NCI-H2196 treated with DMSO at 0.1 percent for 48 hours (cell line): ENCODE results near the gene EIF4E2.

Source experiments
- DNase-seq: peaks from one replicate; lab custom pipeline; 2025; ENCODE audit not compliant: unreplicated experiment; lab: John Stamatoyannopoulos, UW

EIF4E2 gene

GRCh38 chr2:232537079-232537478 lies 13.4 kb upstream of the EIF4E2 start:
- DNase-seq, result no peak

GRCh38 chr2:232537499-232537898 lies 13.0 kb upstream of the EIF4E2 start:
- no peak for DNase-seq

- DNase-seq, result no peak
Observed at GRCh38 chr2:232538671-232539070, 11.8 kb upstream of the EIF4E2 start.

DNA sequence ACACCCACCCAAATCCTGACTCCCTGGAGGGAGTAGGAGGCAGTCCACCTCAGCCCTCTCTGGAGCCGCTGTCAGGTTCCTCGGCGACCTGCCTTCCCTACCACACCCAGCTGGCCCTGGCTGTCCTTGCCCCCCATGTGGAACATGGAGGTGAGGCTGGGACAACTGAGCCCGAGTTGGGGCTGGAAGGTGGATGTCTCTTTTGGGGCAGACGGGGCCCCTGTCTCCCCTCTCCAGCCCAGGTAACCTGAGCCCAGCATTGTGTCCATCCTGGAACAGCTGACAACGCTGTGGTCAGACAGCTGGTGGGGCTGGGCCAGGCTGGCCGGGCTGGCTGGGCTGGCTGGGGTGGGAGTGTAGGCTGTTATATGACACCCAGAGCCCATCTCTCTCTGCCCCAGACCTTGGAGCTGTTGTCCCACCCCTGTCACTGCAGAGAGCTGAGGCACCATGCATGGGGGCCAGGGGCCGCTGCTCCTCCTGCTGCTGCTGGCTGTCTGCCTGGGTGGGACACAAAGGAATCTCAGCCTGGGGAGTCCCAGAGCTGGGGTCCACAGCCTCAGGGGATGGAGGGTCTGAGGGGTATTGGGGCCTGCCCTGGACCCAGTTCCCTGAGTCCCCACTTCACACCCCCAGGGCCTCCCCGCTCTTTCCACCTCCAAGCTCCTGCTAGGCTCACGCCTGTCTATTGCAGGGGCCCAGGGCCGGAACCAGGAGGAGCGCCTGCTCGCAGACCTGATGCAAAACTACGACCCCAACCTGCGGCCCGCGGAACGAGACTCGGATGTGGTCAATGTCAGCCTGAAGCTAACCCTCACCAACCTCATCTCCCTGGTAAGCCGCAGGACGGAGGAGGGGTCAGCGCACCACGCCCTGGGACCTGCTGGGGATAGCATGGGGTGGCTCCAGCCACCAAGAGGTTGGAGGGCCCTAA lies 10.9 kb upstream of the EIF4E2 start, which contains the start of gene CHRNG:
TSS of gene CHRNG (plus strand) at position 395 of the 934 bp plus-strand sequence. CDS start at position 451, 56 bp downstream.
- DNase-seq, result no peak

GRCh38 chr2:232540441-232541041 lies 9.9 kb upstream of the EIF4E2 start:
- DNase-seq, result no peak

- DNase-seq, result no peak
Observed at GRCh38 chr2:232541195-232541960, 9.1 kb upstream of the EIF4E2 start.

DNA sequence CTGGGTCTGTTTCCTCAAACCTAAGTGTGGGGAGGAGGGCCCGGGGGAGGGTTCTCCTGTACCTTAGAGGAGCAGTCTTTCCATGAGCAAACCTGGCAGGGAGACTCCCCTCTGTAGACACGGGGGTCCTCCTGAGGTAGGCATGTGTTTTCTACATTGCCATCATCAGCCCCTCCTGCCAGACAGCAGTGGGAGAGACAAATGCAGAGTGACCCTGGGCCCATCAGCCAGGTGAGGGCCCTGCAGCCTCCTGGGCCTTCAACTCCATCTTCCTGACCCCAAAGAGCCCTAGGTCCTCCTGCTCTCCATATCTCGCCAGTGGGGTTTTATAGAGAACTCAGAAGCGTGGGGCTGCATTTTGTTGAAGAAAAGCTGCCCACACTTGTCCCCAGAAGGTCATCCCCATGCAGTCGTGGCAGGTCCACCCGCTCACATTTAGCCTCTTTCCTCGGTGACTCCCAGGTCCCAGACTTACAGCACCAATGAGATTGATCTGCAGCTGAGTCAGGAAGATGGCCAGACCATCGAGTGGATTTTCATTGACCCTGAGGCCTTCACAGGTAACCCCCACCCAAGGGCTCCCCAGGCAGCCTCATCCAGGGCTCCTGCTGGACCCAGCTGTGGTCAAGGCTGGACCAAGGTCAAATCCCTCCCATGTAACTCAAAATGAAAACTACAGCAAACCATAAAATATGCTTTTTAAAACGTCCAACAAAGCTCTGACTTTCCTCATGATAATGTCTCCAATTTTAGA lies 8.4 kb upstream of the EIF4E2 start:
- DNase-seq, result no peak

GRCh38 chr2:232542715-232543467 lies 7.6 kb upstream of the EIF4E2 start:
- DNase-seq, result no peak

DNA sequence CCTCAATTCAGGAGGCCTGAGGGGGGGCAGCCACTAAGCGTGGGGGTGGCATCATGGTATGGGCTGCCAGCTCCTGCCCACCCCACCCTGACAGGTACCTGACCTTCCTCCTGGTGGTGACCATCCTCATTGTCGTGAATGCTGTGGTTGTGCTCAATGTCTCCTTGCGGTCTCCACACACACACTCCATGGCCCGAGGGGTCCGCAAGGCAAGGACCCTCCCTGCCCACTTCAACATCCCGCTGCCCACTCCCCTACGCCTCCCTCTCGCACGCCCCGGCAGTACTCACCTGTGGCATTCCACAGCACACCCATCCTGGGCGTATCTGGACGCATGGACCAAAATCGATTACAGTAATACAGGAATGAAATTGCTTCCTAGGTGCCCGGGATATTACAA lies 7.0 kb upstream of the EIF4E2 start:
- no peak for DNase-seq

GRCh38 chr2:232543928-232544631 lies 6.4 kb upstream of the EIF4E2 start:
- DNase-seq, result no peak

GRCh38 chr2:232544674-232545073 lies 5.8 kb upstream of the EIF4E2 start:
- no peak for DNase-seq

GRCh38 chr2:232545511-232546375 lies 4.7 kb upstream of the EIF4E2 start:
- no peak for DNase-seq

DNA sequence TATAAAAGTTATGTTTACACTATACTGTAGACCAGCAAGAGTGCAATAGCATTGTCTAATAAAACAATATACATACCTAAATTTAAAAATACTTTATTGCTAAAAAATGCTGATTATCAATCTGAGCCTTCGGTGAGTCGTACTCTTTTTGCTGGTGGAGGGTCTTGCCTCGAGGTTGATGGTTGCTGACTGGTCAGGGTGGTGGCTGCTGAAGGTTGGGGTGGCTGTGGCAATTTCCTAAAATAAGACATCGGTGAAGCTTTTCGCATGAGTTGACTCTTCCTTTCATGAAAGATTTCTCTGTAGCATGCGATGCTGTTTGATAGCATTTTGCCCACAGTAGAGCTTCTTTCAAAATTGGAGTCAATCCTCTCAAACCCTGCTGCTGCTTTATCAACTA lies 2.5 kb upstream of the EIF4E2 start:
- no peak for DNase-seq

DNA sequence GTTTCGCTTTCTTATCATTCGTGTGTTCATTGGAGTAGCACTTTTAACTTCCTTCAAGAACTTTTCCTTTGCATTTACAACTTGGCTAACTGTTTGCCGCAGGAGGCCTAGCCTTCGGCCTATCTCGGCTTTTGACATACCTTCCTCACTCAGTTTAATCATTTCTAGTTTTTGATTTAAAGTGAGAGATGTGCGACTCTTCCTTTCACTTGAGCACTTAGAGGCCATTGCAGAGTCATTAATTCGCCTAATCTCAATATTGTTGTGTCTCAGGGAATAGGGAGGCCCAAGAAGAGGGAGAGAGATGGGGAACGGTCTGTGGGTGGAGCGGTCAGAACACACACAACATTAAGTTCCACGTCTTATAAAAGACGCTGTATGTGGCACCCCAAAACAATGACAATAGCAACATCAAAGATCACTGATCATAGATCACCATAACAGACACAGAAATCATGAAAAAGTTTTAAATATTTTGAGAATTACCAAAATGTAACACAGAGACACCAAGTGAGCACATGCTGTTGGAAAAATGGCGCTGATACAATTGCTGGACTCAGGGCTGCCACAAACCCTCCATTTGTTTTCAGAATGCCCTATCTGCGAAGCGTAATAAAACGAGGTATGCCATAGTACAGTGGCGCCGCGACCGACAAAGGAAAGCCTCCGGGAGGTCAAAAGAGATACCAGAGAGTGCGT lies 685 bp upstream of the EIF4E2 start:
- no peak for DNase-seq

- no peak for DNase-seq
Observed at GRCh38 chr2:232551250-232551638, 755 bp downstream of the EIF4E2 start.

DNA sequence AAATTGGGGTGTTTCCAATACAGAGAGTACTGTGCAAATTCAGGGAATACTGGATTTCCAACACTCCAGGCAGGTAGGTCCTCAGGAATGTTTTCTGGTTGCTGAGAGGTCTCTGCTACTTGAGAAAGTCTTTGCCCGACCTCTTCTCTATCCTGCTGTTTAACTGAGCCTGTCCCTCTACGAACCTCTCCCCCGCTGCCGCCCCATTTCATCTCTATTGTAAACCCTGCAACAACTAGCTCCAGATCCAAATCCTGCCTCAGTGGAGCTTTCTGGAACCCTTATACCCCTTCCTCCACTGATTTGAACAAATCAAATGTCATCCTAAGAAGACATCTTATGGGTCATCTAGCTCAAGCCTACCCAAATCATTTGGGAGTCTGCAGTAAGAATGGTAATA lies 1.3 kb downstream of the EIF4E2 start:
- no peak for DNase-seq

- DNase-seq, result no peak
Observed at GRCh38 chr2:232556426-232556825, 5.9 kb downstream of the EIF4E2 start.

- no peak for DNase-seq
Observed at GRCh38 chr2:232562515-232563151, 12.1 kb downstream of the EIF4E2 start.
